HG02571 (cell line): ENCODE results near the gene ZW10.

Source experiments
- ATAC-seq: cut with Tn5 transposase; IDR thresholded peaks from one replicate; pipeline ENCODE4 v1.9.1; 2021; ENCODE audit warnings: mild to moderate bottlenecking, moderate library complexity; ENCODE audit not compliant: unreplicated experiment

ZW10 gene

GRCh38 chr11:113698515-113698914, 75.0 kb downstream of the ZW10 start:
- no peak for ATAC-seq

DNA sequence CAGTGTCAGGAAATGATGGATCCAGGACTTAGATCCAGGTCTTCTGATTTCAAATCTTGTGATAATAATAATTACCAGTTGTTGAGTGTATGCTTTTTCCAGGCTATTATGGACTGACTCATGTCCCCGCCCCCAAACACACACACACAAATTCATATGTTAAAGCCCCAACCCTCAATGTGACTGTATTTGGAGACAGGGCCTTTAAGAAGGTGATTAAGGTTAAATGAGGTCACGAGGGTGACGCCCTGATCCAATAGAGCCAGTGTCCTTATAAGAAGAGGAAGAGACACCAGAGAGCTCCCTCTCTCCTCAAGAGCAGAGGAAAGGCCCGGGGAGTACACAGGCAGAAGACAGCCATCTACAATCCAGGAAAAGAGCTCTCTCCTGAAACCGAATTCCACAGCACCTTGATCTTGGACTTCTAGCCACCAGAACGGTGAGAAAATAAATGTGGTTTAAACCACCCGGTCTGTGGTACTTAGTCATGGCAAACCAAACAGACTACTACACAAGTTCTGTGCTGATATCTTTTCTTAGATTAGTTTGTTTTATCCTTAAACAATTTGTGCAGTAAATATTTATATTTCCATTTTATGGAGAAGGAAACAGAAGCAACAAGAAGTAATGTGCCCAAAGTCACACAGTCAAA, 75.6 kb downstream of the ZW10 start:
- no peak for ATAC-seq

- ATAC-seq = no peak
Measured at GRCh38 chr11:113697111-113697510, 76.4 kb downstream of the ZW10 start.

DNA sequence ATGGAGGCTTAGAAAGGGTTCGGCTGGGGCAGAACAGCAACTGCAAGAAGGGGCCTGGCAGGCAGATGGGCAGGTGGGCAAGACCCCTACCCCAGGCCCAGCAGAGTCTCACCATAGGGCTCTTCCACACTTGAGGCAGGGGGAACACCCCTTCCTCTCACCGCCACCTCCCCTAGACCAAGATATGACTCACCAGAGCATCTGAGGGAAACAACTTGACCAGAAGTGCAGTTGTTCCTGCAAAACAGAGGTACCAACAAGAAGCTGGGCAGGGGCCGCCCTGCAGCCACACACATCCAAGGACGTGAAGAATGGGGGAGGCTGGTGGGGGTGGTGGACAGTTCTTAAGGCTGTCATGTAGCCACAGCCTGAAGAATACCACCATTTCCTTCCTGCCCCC, 78.3 kb downstream of the ZW10 start:
- no peak for ATAC-seq

GRCh38 chr11:113694390-113694789, 79.1 kb downstream of the ZW10 start:
- ATAC-seq = no peak

DNA sequence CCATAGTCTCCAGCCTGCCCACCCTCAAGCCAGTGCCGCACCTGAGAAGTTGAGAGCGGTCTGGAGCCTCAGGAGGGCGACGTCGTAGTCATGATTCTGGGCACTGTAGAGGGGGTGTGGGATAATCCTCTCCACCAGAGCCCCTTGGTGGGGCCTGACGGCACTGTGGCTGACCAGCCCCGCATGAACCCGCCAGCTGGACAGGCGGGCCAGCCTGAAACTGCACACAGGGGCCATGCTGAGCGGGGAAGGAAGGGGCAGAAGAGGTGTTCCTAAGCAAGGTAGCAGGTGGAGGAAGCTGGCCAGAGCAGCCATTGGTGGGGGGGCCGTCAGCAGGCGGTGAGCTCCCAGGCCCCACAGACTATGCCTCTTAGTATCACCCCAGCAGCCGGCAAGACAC, 80.5 kb downstream of the ZW10 start:
- ATAC-seq = no peak

DNA sequence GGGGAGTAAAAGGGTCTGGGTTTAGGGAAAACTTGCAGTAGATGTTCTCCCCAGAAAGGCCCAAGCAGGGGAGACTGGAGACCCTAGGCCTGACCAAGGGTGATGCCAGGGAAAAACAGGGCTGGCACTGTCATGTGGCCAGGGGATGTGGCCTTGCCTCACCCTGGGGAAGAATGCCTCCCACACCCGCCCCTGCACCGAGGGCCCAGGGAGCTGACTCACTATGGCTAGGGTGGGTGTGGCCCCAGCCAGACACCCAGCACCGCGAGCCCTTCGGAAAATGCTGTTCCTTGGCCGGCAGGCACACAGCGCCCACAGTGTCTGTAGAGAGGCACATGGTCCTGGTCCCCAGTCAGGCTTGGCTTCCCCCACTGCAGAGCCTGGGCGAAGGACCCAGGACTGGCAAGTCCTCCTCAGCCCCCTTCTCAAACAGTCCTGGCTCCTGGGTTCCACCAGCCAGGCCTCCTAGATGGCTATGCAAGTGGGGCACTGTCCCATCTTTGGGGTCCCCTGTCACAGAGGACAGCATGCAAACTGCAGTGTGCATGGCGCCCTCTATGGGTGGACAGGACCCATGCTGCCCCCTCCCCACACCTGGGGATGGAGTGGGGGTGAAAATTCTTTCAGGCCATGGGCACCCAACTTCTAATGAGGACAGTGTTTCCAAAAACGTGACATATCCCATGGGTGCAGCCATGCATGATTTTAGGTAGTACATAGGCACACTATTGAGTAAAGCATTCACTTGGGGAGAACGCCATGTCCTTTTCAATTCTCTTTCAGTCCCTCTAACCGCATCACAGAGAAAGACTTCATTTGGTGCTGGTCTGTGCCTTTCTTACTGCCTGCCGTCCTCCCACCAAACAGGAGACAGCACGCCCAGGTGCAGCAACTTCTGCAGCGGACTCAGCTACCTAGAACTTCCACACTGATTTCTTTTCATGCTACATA, 82.6 kb downstream of the ZW10 start:
- ATAC-seq = no peak

GRCh38 chr11:113689768-113690618, 83.5 kb downstream of the ZW10 start:
- no peak for ATAC-seq

DNA sequence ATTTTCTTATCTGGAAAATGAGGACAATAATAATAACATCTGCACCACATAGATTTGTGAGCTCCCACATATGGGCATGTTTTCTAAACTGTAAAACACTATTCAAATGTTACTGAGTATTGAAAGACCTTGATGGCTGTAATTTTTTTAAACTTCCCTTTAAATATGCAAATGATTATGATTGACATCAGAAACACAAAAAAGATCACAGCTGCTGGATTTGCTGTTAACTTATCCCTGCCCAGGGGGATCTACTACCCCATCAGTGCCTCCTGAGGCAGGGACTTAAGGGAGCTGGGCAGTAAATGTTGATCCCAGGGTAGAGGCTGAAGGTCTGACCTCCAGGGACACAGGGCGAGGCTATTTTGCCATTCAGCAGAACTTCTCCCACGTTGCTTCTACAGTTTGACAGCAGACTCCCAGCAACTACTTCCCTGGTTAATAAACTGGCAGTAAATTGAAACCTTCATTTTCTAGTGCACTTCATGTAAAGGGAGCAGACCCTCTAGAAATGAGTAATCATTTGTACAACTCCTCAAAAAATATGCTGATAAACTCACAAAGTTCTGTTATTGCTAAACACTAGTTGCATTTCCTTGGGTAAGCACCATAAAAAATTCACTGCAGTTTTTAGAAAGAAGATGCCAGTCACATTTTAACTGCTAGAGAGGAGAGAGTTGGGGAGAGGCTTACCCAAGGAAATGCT, 87.7 kb downstream of the ZW10 start:
- no peak for ATAC-seq

DNA sequence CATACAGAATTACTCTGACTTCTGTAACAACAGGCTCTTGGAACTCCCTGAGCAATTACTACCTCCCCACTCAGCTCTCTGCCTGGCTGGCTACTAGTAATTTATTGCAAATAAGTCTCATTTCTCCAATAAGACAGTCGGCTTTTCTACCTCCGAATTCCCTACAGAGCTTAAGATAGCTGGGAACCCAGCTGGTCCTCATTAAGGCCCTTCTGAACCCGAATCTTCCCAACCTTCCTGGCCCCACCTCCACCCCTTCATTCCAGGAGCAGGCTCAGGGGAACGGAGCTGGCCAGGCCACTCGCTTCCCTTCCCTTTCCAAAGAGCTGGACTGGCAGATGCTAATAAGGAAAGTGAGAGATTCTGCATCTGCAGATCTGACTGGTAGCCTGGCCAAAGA, 89.0 kb downstream of the ZW10 start:
- no peak for ATAC-seq

DNA sequence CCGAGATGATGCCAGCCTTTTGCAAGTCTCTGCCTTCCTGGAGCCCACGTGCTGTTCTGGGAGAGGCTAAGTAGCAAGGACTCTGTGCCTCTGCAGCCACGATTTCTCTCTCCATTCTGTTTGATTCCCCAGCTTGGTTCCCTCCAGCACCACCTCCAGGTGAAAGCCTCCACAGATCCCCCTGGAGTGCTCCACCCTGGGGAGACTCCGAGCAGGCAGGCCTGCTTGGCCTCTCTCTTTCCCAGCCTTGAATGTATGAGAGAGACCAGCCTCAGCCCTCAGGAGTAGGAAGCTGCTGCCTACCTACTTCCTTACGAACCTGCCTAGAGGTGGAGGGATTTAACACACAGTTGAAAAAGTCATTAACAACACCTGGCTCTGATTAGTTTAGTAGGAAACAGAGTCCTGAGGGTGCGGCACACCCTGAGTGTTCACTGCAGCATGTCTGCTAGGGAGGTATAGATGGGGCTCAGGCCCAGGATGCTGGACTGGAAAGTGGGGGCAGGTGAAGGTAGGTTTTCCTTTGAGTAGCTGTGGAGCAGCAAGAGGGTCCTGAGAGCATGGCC, 89.9 kb downstream of the ZW10 start:
- no peak for ATAC-seq
